Keratinocyte (primary cell): ENCODE results near the gene GLT8D2. TPM values are rescaled to one million over a fixed set of nuclear protein-coding genes. Genes with fewer than 3 reads are reported as not detected.

ENCODE experiments used
- DNase-seq: peaks from one replicate; pipeline ENCODE4 v3.0.0-alpha.2; 2011; ENCODE audit warnings: low read depth, missing footprints, low spot score
- FAIRE-seq: peaks from 2 replicates; lab custom pipeline; 2011; peaks lifted over from hg19 to GRCh38; lab: Jason Lieb, UNC
- H2AFZ ChIP-seq: 2 replicates; pipeline ENCODE4 v1.6.0; 2012; ENCODE audit warnings: low read length, control low read depth, inconsistent platforms; ENCODE audit not compliant: control insufficient read depth
- H3K27ac ChIP-seq: 2 replicates; pipeline ENCODE4 v1.5.1; 2011; ENCODE audit warnings: low read length; ENCODE audit not compliant: control insufficient read depth, insufficient read depth
- H3K27me3 ChIP-seq: 3 replicates; pipeline ENCODE4 v1.6.0; 2011; ENCODE audit warnings: low read length; ENCODE audit not compliant: control insufficient read depth, insufficient read depth; ENCODE audit errors: extremely low read depth
- H3K36me3 ChIP-seq, 2 experiments: 2 replicates in 1 of 2; 3 replicates in 1 of 2; pipeline ENCODE4 v1.5.1; 2011; ENCODE audit warnings: low read length in 2 of 2, mild to moderate bottlenecking in 1 of 2; ENCODE audit not compliant: control insufficient read depth in 2 of 2, insufficient read depth in 2 of 2; ENCODE audit errors: extremely low read depth in 1 of 2
- H3K4me1 ChIP-seq: 3 replicates; pipeline ENCODE4 v1.5.1; 2011; ENCODE audit warnings: low read length; ENCODE audit not compliant: control insufficient read depth, insufficient read depth; ENCODE audit errors: extremely low read depth
- H3K4me2 ChIP-seq: 3 replicates; pipeline ENCODE4 v1.6.0; 2011; ENCODE audit warnings: low read depth, low read length; ENCODE audit not compliant: control insufficient read depth, insufficient read depth; ENCODE audit errors: extremely low read depth
- H3K4me3 ChIP-seq, 3 experiments: fragments of 200-600 bp in 1 of 3; sonication (generic) in 1 of 3; 2 replicates in 2 of 3; 3 replicates in 1 of 3; pipeline ENCODE4 v1.5.1; 2011 to 2016; ENCODE audit warnings: low read length in 3 of 3, mild to moderate bottlenecking in 3 of 3, control low read depth in 2 of 3, inconsistent platforms in 1 of 3, low read depth in 1 of 3, mixed read lengths in 1 of 3, mixed run types in 1 of 3, moderate library complexity in 1 of 3; ENCODE audit not compliant: control insufficient read depth in 2 of 3, insufficient read depth in 2 of 3; ENCODE audit errors: extremely low read depth in 1 of 3
- H3K79me2 ChIP-seq: 2 replicates; pipeline ENCODE4 v1.6.0; 2012; ENCODE audit warnings: low read length; ENCODE audit not compliant: control insufficient read depth, insufficient read depth
- H3K9ac ChIP-seq: 3 replicates; pipeline ENCODE4 v1.6.0; 2011; ENCODE audit warnings: low read length; ENCODE audit not compliant: control insufficient read depth, insufficient read depth; ENCODE audit errors: extremely low read depth
- H3K9me1 ChIP-seq: 3 replicates; pipeline ENCODE4 v1.6.0; 2011; ENCODE audit warnings: low read length; ENCODE audit not compliant: control insufficient read depth, insufficient read depth; ENCODE audit errors: extremely low read depth
- H3K9me3 ChIP-seq: 2 replicates; pipeline ENCODE4 v1.5.1; 2012; ENCODE audit warnings: low read depth, low read length; ENCODE audit not compliant: control insufficient read depth
- H4K20me1 ChIP-seq: 3 replicates; pipeline ENCODE4 v1.6.0; 2011; ENCODE audit warnings: low read length; ENCODE audit not compliant: control insufficient read depth, insufficient read depth; ENCODE audit errors: extremely low read depth
- CTCF ChIP-seq, 3 experiments: IDR thresholded peaks in 1 of 3; conservative IDR thresholded peaks in 1 of 3; optimal IDR thresholded peaks in 1 of 3; 2 replicates in 2 of 3; 3 replicates in 1 of 3; pipeline versions ENCODE3 to v1.5.1; 2011; ENCODE audit warnings: low read length in 3 of 3, mild to moderate bottlenecking in 3 of 3, moderate library complexity in 2 of 3, control low read depth in 1 of 3, inconsistent platforms in 1 of 3; ENCODE audit not compliant: insufficient read depth in 2 of 3; ENCODE audit errors: extremely low read depth in 1 of 3
- EZH2 ChIP-seq: IDR thresholded peaks from one replicate; pipeline ENCODE4 v1.6.1; 2012; ENCODE audit warnings: inconsistent platforms, mild to moderate bottlenecking, low read length, moderate library complexity
- dilution Hi-C: fragments of 300-500 bp; cut with MboI; formaldehyde crosslinking; loops from one replicate; pipeline ENCODE4 v1.7.0; 2020; ENCODE audit warnings: low sequenced_read_pairs; ENCODE audit not compliant: extremely low pct_ligation_motif_present
- polyA plus RNA-seq, 5 experiments: library from polyadenylated mRNA; depleted of rRNA in 3 of 5; stranded (reverse) in 3 of 5; stranded (forward) in 1 of 5; unstranded in 1 of 5; fragments of >200 nt; gene quantifications; 1 replicate in 1 of 5; 2 replicates in 3 of 5; 3 replicates in 1 of 5; pipeline versions ENCODE4 v1.2.1 to v1.2.3, GENCODE V29; 2011 to 2012; ENCODE audit warnings: missing spikeins in 2 of 5, low read depth in 1 of 5, low replicate concordance in 1 of 5

The GLT8D2 gene
- polyA plus RNA-seq, 1 donor (not counting 4 experiments of a cell fraction or from before 2014, with no cell fraction given) = 1.4 TPM

GRCh38 chr12:104064031-104064841, 14.2 kb upstream of the GLT8D2 start, which contains the start of gene HCFC2:
TSS of gene HCFC2 (plus strand) at chr12:104064531. CDS start at chr12:104064561, 30 bp downstream.
- peak within 1 kb of the TSS; percentile 87 for H3K9ac ChIP-seq
- TF ChIP-seq EZH2 (no peak), CTCF (optimal IDR thresholded peaks at IDR 0.05 in 1 of 3, IDR thresholded peaks at IDR 0.05 in 1 of 3, conservative IDR thresholded peaks at IDR 0.05 in 1 of 3; ENCODE audit: extremely low read depth in 1 of 3, insufficient read depth in 2 of 3, low read length in 3 of 3) (no peak)
- no peaks in the 10 kb centered on the region for H3K27me3 ChIP-seq
- peak within 1 kb of the TSS; percentile 94 for H2AFZ ChIP-seq
- H3K4me1 ChIP-seq = peaks cover 21% of the 10 kb centered on the region
- peak within 1 kb of the TSS; percentile 84 to 93 (median 87) for H3K4me3 ChIP-seq
- peaks cover 14% of the 10 kb centered on the region for H3K79me2 ChIP-seq
- DNase-seq = peak; percentile 26
- peak within 1 kb of the TSS; percentile 62 for H3K27ac ChIP-seq
- peaks cover 0 to 1% of the 10 kb centered on the region in 2 experiments for H3K36me3 ChIP-seq
- H3K9me3 ChIP-seq = no peaks in the 10 kb centered on the region
- no peak for FAIRE-seq
- H3K9me1 ChIP-seq = no peaks in the 10 kb centered on the region
- peak within 1 kb of the TSS; percentile 95 for H3K4me2 ChIP-seq
- H4K20me1 ChIP-seq = no peaks in the 10 kb centered on the region
- dilution Hi-C loops = no loop called here

GRCh38 chr12:104063712-104064030, 13.7 kb upstream of the GLT8D2 start:
- H3K4me3 ChIP-seq = peak overlapping the region; percentile 84 to 93 (median 87)
- H3K79me2 ChIP-seq = peaks cover 14% of the 10 kb centered on the region
- FAIRE-seq = peak; percentile 75
- H3K27ac ChIP-seq = peak overlapping the region; percentile 62
- H3K4me1 ChIP-seq = peaks cover 25% of the 10 kb centered on the region
- peak overlapping the region; percentile 87 for H3K9ac ChIP-seq
- H4K20me1 ChIP-seq = no peaks in the 10 kb centered on the region
- H3K4me2 ChIP-seq = peak overlapping the region; percentile 95
- no peaks in the 10 kb centered on the region for H3K9me1 ChIP-seq
- H2AFZ ChIP-seq = peak overlapping the region; percentile 94
- TF ChIP-seq EZH2 (no peak), CTCF (optimal IDR thresholded peaks at IDR 0.05 in 1 of 3, IDR thresholded peaks at IDR 0.05 in 1 of 3, conservative IDR thresholded peaks at IDR 0.05 in 1 of 3; ENCODE audit: extremely low read depth in 1 of 3, insufficient read depth in 2 of 3, low read length in 3 of 3) (no peak)
- no peaks in the 10 kb centered on the region for H3K9me3 ChIP-seq
- DNase-seq = no peak
- peaks cover 0 to 1% of the 10 kb centered on the region in 2 experiments for H3K36me3 ChIP-seq
- no peaks in the 10 kb centered on the region for H3K27me3 ChIP-seq
- dilution Hi-C loops = no loop called here
